Right forelimb (tissue), 1 donor: Measurements from ENCODE around the gene KCNMA1.

Source experiments
- DNase-seq: peaks from one replicate; pipeline ENCODE4 v3.0.0-alpha.2; 2018

The KCNMA1 gene

GRCh38 chr10:77313066-77313750 lies 324.4 kb downstream of the KCNMA1 start:
- DNase-seq: no peak

DNA sequence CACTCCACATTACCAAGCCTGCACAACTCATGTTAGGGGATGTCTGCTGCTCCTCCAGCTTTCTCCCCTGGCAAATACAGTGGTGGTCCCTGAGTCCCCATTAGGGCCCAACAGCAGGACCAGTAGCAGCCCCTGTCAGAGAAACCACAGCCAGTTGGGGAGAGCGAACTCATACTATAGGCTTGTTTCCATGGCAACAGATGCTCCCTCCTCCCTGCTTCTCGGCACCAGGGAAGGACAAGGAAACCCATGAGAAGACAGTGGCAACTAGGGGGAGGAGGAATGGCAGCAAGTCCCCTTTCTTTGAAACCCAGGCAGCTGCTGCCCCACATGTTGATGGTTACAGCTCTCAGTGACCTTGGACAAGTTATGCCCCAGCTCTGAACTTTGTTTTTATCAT lies 326.4 kb downstream of the KCNMA1 start:
- no peak for DNase-seq

GRCh38 chr10:77310288-77310840 lies 327.2 kb downstream of the KCNMA1 start:
- no peak for DNase-seq

GRCh38 chr10:77309509-77309908 lies 328.1 kb downstream of the KCNMA1 start:
- no peak for DNase-seq

GRCh38 chr10:77309092-77309491 lies 328.5 kb downstream of the KCNMA1 start:
- DNase-seq: no peak

DNA sequence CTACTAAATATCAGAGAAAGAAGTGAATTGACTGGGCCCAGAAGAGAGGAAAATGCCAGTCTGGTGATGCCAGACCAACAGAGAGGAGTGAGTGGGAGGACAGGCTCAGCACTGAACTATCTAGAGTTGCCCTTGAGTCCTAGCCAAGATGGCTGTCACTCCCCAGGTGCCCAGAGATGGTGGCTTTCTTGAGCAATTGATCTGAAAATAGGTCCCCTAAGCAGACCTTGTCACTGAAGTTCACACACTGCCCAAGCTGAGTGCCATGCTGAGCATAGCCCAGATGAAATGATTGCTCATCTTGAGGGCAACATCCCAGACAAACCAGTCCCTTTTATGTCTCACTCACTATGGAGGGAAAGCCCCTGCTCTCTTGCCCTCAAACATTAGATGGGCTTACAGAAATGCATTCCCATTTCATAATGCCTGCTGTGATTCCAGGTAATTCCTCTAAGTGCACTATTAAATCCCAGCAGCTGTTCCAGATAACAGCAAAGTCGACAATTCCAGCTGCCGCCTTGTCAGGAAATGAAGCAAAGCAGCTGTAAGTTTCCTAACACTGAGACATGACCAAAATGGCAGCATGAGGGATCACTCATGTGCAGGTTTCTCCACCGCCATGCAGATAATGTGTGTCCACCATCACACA lies 329.4 kb downstream of the KCNMA1 start:
- DNase-seq: no peak

DNA sequence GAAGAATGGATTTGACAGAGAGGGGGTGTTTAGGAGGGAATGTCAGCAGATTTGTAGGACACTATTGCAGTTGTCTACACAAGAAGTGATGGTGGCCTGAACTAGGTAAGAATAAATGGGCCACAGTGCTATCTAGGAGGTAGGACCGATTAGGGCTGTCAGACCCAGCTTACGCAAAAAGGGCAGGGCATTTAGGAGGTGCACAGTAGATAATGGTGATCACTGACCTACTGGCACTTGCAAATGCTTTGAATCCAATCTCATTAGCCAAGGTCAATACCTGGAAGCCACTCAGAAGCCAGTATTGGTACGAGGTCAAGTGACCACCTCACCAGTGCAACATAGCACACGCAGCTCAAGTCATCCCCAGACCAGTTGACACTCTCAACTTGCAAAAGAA lies 330.9 kb downstream of the KCNMA1 start:
- no peak for DNase-seq

- DNase-seq: no peak
These were observed 331.7 kb downstream of the KCNMA1 start for GRCh38 chr10:77305650-77306632.

DNA sequence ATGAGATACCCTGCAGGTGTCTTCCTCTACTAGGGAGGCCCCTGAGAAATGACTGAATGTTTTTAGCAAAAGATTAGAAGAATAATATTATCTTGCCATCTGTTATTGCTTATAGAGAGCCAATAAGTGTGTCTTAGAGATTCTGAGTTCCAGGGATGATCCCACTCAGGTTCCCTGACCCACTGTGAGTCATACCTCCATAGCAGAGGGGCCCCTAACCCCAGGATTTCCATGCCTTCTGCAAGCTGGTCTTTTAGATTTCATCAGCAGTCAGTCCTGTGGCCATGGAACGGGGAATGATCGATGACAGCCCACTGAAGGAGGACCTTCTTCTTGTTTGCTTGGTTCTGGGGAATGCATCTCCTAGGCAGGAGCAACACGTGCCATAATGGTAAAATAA lies 333.4 kb downstream of the KCNMA1 start:
- DNase-seq: no peak

DNA sequence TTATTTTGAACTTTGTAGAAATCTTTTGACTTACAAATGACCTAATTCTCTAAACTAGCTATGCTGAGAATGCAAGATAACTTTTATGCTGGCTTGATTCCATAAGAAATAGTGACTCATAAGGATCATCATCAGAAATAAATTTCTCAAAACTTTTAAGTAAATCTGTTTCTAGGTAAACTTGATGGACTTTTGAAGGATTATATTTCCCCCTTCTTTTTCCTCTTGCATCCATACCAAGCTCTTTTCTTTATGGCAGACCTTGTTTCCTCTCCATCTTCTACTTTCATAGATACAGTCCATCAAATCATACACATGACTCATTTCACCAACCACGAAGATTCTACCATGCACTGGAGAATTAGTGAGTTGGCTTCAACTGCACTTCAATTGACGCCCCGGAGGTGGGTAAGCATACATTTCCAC lies 336.3 kb downstream of the KCNMA1 start:
- no peak for DNase-seq

DNA sequence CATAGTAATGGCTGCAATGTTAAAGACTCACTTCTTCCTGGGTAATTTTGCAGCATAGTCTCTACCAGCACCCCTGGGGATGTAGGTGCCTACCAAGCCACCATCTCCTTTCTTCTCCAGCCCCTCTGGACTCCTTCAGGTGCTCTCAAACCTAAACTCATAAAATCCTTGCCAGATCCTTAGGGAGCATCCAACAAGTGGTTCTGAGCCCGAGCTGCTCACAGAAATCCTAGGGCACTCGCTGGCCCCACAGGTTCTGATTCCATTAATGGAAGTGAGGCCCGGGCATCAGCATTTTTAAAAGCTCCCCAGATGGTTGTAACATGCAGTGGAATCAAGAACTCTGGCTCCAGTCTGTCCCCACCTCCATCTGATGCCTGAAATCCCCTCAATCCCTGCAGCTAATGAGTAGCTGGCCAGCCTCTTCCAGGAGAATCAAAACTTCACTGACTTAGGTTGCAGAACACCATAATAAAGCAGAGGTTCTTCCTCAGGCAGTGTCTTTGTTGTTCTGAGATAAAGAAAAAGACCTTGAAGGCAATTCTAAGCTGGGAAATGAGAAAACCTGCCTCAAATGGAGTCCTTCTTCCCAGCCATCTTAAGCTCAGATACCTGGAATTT lies 336.8 kb downstream of the KCNMA1 start:
- DNase-seq: no peak

GRCh38 chr10:77299320-77299719 lies 338.3 kb downstream of the KCNMA1 start:
- DNase-seq: peak; percentile 65

DNA sequence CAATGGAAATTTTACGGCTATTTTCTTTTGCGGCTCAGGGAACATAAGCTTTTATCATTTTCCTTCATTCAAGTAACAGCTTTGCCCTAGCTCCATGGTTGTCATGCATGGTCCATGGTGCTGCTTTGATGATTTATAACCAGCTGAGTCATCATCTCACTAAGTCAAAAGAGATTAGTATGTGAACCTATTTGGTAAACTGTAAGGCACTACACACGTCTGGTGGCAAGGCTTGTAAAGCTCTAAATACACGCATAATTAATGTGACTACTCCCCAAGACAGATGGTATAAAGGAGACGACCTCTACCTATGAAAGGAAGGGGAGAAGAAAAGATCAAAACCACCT lies 340.2 kb downstream of the KCNMA1 start:
- DNase-seq: no peak

DNA sequence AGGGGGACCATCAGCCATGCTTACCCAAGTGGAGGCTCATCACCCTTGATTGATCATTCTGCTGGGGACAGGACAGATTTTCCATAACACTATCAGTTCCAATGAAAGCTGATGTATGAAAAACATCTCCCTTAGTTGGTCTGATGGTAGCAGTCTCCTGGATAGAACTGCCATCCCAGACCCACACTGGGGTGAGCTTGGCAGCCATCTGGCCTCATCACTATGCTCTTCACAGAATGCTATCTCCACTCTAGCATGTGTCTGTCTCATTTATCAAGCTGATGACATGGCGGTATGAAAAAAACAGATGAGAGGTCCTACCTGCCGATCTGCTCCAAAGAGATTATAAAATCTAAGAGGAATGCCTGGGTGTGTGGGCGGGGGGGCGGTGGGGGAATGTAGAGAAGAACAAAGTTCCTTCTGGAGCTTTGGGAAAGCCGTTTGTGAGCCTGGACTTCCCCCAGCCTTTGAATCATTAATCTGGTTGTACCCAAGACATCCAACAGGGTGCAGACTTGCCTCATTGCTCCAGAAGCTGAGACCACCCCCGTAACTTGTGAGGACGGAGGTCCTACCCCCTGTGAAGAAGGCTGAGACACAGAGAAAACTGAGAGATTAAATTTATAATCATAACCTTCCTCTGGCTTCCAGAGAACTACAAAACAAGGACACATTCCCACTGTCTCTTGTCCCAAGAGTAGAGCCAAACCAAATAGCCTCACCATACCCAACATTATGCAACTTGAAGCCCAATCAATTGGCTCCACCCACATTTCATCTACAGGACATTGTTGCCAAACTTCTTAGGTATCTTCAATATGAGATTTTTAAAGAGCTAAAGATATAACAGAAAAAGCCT lies 340.8 kb downstream of the KCNMA1 start:
- DNase-seq: no peak

- no peak for DNase-seq
These were observed 343.8 kb downstream of the KCNMA1 start for GRCh38 chr10:77293773-77294172.

DNA sequence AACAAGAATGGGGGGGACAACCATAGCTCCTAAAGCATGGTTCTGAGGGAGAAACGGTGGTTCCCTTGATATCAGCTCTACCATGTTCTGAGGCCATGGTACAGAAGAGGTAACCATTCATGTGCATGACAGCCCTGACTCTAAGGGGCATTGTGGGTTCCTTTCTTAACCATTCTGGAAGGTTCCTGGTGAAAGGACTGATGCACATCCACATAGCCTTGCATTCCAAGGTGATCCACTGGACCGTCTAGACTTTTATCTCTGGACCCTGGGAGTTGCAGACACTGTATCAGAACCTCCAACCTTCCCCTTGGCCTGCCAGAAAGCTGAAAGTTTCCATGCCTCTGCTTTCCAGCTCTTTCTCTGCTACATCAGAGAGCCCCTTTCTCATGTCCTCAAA lies 344.3 kb downstream of the KCNMA1 start:
- no peak for DNase-seq

- no peak for DNase-seq
These were observed 345.8 kb downstream of the KCNMA1 start for GRCh38 chr10:77291596-77292505.

DNA sequence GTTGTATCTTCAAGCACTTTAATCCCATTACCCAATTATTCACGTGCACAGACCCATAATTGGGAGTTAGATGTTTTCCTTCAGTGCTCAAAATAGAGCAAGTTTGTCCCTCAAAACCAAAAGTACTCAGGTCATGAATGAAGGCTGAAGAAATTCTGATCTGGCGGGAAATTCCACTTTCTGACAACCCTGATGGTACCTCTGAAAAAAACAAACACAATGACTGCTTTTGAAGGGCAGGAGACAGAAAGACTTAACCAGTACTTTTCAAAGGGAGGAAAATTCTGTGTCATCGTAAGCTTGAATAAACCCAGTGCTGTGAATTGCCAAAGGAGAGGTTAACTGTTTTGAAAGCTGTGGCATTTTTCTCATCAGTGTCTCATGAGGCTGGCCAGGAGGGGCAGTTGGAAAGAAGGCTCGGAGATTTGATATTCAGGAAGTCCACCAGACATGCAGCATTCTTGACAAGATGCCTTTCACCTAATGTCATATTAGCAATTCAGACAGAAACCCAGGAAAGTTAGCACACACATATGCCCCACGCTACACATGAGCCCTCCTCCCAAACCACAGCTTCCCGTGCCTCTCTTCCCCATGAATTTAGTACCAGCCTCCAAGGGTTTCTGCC lies 347.0 kb downstream of the KCNMA1 start:
- no peak for DNase-seq

DNA sequence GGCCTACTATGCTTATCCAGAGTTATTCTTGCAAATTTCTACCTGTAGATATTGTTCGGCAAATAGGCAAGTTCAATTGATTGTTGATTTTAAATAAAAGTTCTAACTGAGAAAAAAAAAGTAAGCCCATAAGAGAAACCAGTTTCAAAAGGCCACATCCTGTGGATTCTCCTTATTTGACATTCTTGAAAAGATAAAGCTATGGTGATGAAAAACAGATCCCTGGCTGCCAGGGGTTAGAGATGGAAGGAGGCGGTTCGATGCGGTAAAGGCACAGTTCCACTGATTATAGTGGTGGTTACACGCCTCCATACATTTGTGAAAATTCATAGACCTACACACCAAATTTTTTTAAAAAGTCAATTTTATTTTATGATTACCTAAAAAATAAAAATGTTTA lies 347.8 kb downstream of the KCNMA1 start:
- DNase-seq: no peak

DNA sequence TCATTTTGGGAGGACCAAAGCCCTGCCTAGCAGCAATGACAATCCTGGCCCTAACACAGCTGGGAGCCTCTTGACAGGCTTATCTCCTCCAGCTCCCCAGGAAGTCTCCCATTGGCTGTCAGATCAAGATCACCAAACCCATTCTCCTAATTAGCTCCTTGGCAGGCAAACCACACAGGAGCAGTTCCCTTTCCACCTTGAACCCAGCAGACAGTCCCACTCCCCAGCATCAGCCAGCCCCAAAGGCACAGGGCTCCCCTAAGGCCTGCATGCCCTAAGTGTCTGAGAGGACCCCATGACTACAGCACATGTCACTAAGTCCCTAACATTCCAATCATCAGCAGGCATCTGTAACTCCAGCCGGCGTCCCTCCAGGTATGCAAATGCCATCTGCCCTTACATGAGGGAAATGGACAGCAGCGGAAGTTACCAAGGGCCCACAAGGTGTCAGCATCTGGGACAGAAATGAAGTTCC lies 348.5 kb downstream of the KCNMA1 start:
- no peak for DNase-seq
